Sciatic nerve (tissue), 2 donors: ENCODE data around the gene APBA2. TPM values are rescaled to one million over a fixed set of nuclear protein-coding genes. Genes with fewer than 3 reads are reported as not detected.
"Not testable (repeated sequence)": the region's sequence is repeated elsewhere in the genome, so short reads cannot be mapped to it uniquely, and the experiment has no call there.

Experiments used
- ATAC-seq: fragments of 200-7000 bp; cut with Tn5 transposase; one replicate; pipeline ENCODE4 v1.9.1; 2020; ENCODE audit warnings: mild to moderate bottlenecking, moderate library complexity
- DNase-seq: peaks from one replicate; pipeline ENCODE4 v3.0.0-alpha.2; 2020; ENCODE audit warnings: low spot score
- intact Hi-C: fragments of 100-400 bp; cut with DNase I; formaldehyde crosslinking; loops from one replicate; pipeline ENCODE4 v1.14.2; 2022
- total RNA-seq: library from RNA; stranded (reverse); fragmentation: NEBNext Ultra II Directional; extraction: Animal tissue kit (Norgen Biotek cat#: 25700); gene quantifications from one replicate; pipeline ENCODE4 v1.2.1, GENCODE V29; 2021
- donor health status: DM: no; HTN: no; CAD: no.
- donor health status: DM: no; HTN: no; CAD: no.

The APBA2 gene
- total RNA-seq, 1 donor from 2014 or later: 3.5 TPM

- ATAC-seq (no peak), DNase-seq (no peak)
- intact Hi-C loops: no loop called here
Measured at GRCh38 chr15:28875461-28876000, 10.2 kb upstream of the APBA2 start.

DNA sequence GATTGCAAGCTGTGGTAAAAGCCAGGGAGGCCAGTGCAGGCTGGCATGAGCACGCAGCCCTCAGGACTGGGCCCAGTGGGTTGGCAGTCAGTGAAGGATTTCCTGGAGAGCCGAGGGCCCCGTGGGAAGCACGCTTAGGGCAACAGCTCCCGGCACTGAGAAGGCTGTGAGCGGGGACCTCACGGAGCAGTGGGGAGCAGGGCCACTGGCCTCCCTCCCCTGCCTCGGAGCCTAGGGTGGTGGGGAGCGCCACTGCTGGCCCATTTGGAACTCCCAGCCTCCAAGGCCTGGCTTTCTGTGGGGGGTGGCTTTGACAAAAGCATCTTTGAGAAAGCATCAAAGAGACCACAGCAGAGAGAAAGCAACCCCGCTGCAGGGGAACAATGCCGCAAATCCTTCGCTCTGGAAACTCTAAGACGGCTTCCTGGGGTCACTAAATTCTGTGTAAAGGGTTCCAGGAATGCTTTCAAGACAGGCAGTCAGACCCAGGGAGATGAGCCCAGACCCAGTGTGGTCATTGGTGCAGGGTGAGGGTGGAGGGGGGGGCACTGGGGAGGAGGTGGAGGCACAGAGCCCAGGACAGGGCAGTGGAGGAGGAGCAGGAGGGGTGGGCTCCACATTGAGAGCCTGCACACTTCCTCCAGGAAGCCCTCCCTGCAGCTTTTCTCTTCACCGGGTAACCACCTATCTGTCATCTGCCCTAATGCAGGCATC, 9.5 kb upstream of the APBA2 start:
- ATAC-seq (no peak), DNase-seq (no peak)
- intact Hi-C loops: no loop called here

DNA sequence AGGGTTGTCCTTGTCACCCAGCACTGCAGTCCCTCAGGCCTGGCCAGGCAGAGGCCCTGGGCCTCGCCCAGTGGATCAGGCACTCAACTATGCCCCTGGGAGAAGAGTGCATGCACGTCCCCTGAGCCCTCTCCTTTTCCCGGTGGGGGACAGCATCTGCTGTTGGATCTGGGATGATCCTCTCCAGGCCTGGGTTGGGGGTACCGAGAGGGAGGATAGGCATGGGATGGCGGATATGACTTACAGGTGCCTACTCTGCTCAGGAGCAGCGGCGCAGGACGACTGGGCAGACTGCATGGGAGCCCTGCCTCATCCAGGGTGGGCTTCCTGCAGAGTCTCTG, 9.0 kb upstream of the APBA2 start:
- ATAC-seq (no peak), DNase-seq (no peak)
- intact Hi-C loops: no loop called here

DNA sequence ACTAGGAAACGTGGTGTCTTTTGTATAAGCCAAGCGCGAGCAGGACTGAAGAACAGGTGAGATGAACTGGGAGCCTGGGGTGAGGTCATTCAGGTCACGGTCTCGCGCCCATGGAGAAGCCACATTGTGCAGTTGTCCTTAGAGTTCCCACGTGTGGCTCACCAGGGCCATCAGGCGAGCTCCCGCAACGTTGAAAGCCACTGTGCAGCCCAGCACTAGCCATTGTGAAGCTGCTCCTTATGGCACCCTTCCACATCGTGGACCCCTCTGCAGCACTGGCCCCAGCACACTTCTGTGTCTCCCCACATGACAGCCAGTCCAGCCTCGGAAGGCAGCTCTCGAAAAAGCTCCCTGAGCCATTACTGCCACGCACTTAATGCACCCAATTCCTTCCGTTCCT, 7.6 kb upstream of the APBA2 start:
- intact Hi-C loops: no loop called here
- ATAC-seq: no peak

DNA sequence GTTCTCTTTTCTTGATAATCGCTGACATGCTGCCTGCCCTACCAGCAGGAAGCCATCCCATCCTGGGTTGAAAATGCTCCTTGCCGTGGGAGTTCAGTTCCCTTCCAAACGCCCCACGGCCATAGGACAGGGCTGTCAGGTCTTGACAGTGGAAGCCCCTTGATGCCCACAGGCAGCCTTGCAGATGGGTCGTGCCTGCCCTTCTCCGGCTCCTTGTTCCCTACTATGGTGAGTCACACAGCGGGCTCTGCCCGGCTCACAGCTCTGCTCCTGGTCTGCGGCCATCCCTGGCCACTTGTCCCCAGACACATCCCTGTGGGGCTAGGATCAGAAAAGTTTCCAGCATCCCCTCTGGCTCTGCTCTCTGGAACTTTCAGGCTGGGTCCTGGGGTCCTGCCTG, 6.2 kb upstream of the APBA2 start:
- ATAC-seq: no peak
- intact Hi-C loops: no loop called here
- DNase-seq: no peak

More for the DNA sequence above, 7.6 kb upstream of the APBA2 start:
- DNase-seq: no peak

- intact Hi-C loops: no loop called here
- DNase-seq: no peak
- ATAC-seq: no peak
Measured at GRCh38 chr15:28880680-28881079, 5.1 kb upstream of the APBA2 start.

DNA sequence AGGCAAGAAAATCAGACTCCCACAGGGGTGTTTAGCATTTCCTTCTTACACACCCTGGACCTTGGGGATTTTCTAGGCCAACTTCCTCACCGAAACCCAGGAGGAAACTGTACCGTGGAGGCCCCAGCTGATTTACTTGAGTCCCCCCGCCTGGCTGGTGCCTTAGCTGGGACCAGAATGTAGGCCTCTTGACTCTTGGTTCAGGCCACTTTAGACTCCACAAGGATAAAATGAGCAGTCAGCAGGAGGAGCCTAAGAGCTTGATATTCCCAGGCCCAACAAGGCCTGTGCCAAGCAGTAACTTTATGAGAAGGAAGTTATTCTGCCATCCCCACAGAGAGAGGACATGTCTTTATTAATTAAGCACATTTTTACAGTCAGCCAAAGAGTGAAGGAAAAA, 4.6 kb upstream of the APBA2 start:
- intact Hi-C loops: no loop called here
- ATAC-seq (no peak), DNase-seq (no peak)

- DNase-seq: no peak
- ATAC-seq: no peak
- intact Hi-C loops: no loop called here
Measured at GRCh38 chr15:28881600-28881999, 4.2 kb upstream of the APBA2 start.

- ATAC-seq (no peak), DNase-seq (no peak)
- intact Hi-C loops: no loop called here
Measured at GRCh38 chr15:28884151-28884940, 1.4 kb upstream of the APBA2 start.

DNA sequence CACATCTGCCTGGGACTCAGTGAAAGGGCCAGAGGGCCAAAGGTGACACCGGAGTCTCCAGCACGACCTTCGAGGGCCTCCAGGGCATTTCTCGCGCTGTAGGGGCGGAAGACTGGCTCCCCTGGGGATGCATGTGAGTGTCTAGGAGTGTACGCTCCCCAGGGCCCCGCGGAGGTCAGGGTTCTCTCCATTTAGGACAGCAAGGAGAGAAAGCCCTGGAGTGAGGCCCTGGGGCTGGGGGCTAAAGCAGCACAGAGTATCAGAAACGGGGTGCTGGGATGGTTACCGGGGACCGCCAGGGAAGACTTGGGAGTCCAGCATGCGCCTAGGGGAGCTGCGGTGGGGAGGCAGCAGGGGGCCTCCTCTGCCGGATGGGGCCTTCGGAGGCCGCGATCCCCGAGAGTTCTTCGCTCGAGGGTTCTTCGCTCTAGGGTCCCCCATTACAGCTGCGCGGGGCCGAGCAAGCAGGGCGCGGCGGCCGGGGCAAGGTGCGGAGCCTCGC, 595 bp upstream of the APBA2 start:
- DNase-seq: no peak
- intact Hi-C loops: no loop called here
- no peak for ATAC-seq

- intact Hi-C loops: no loop called here
- ATAC-seq (no peak), DNase-seq (no peak)
Measured at GRCh38 chr15:28886431-28887338, 911 bp downstream of the APBA2 start.

GRCh38 chr15:28887339-28888174, 1.8 kb downstream of the APBA2 start:
- intact Hi-C loops: no loop called here
- ATAC-seq (no peak), DNase-seq (no peak)

DNA sequence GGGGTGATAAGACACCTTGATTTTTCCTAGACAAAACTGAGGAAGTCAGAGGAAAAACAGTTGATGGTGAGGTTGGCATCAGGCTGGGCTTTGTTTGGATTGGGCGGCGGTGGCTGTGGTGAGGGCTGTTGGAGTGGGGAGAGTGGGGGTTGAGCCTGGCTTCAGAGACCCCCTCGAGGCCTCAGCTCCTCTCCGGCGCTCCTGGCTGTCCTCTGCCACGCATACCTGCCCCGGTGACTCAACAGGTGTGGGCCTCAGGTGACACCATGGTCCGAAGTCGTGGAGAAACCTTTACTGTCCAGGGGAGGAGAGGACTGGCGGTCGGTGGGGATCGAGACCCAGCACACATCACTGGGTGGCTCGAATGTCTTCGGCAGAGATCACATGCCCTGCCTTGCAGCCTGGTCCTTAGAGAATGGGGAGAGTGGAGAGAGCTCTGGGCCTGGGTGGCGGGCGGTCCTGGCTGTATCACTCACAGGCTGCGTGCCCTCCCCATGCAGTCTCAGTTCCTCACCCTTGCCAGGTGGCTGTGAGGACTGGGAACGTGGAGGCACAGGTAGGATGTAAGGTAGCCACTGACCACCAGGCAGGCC, 2.6 kb downstream of the APBA2 start:
- no peak for DNase-seq
- ATAC-seq: no peak
- intact Hi-C loops: no loop called here

GRCh38 chr15:28888900-28889299, 3.1 kb downstream of the APBA2 start:
- ATAC-seq (no peak), DNase-seq (no peak)
- intact Hi-C loops: no loop called here

- DNase-seq (no peak), ATAC-seq (no peak)
- intact Hi-C loops: no loop called here
Measured at GRCh38 chr15:28889346-28889745, 3.6 kb downstream of the APBA2 start.

DNA sequence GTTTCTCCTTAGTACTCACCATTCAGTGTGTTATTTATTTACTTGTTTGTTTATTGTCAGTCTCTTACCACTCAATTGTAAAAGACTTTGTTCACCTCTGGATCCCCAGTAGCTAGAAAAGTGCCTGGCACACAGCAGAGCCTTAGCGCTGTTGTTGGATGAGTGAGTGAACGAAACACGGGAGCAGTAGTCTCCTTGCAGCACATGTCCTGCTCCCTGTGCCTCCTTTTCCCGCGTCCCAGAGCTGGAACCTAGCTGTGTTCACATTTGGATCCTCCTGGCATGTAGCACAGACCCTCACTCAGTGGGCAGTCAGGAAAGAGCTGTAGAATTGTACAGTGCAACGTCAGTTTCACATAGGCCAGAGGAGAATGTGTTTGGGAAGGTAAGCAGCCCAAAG, 4.1 kb downstream of the APBA2 start:
- intact Hi-C loops, ATAC-seq, DNase-seq: not testable (repeated sequence)

DNA sequence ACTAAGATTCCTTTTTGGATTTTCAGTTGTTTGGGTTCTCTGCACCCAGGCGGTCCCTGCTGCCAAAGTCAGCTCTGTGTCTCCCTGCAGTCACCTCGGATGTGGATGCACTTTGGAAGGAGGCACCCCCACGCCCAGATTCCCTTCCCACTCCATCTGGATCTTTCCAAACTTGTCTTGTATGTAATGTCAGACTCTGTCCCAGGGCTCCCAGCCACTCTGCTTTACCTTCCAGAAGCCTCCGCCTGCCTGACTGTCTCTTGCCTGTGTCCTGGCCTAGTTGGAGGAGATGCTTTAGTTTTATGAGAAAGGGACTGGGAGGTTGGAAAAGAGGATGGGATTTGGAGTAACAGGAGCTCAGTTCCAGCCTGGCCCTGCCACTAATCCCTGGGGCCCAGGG, 4.5 kb downstream of the APBA2 start:
- ATAC-seq, DNase-seq, intact Hi-C loops: not testable (repeated sequence)
